OCI-LY7 (cell line): Measurements from ENCODE around the gene C10orf90.

Experiments
- EZH2phosphoT487 ChIP-seq: fragments of 200-600 bp; sonication (generic); IDR thresholded peaks from 2 replicates; pipeline ENCODE4 v1.6.1; 2018; ENCODE audit warnings: low read depth, borderline replicate concordance, mild to moderate bottlenecking, mixed run types, antibody characterized with exemption, low read length, moderate library complexity, mixed read lengths
- TF ChIP-seq, protein P1 (sequence below): fragments of 200-600 bp; sonication (generic); conservative IDR thresholded peaks from 2 replicates; pipeline ENCODE4 v1.5.1; 2014; ENCODE audit warnings: mild to moderate bottlenecking, antibody characterized with exemption, low read length, moderate library complexity, mixed read lengths

DNA sequence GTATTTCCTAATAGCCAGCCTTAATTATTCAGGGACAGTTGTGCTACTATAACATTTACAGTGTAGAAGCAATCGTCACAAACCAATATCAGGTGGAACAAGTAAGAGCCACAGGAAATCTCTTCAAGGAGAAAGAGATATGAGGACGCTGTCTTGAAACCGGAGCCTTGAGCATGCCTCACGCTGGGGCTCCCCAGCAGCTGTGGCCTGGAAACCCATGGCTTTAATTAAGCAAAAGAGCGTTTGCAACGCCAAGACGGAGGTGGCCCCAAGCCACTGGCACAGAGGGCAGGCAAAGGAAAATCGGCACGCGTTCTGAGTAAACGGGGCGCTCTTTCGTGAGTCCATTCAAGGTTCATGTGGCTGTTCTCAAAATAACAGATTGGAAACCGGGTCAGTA is 84.4 kb downstream of the C10orf90 start:
- TF ChIP-seq, protein P1, sequence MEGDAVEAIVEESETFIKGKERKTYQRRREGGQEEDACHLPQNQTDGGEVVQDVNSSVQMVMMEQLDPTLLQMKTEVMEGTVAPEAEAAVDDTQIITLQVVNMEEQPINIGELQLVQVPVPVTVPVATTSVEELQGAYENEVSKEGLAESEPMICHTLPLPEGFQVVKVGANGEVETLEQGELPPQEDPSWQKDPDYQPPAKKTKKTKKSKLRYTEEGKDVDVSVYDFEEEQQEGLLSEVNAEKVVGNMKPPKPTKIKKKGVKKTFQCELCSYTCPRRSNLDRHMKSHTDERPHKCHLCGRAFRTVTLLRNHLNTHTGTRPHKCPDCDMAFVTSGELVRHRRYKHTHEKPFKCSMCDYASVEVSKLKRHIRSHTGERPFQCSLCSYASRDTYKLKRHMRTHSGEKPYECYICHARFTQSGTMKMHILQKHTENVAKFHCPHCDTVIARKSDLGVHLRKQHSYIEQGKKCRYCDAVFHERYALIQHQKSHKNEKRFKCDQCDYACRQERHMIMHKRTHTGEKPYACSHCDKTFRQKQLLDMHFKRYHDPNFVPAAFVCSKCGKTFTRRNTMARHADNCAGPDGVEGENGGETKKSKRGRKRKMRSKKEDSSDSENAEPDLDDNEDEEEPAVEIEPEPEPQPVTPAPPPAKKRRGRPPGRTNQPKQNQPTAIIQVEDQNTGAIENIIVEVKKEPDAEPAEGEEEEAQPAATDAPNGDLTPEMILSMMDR = no peak
- TF ChIP-seq EZH2phosphoT487 = no peak
